ENCODE data around the gene CATSPERE.
"Not testable (repeated sequence)": the region's sequence is repeated elsewhere in the genome, so short reads cannot be mapped to it uniquely, and the experiment has no call there.

Gene CATSPERE

DNA sequence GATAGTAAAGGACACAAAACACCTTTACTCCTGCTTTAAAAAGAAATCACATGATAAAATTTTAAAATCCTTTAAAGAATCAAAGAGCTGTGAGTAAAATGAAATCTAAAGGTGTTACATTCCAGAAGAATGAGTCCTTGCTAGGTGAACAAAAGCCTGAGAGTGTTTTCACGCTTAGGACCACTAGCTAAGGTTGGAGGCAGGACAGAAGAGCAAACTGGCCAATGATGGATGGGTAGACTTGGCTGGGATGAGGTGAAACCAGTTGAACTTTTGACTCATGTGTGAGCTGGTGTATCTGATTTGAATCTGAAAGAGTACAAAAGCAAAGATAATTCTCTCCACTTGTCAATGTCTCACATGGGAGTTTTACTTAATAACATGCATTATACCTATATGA, 35.1 kb downstream of the CATSPERE start:
- Histone ChIP-seq H3K36me3 (ENCODE audit: control insufficient read depth in 4 of 4, insufficient read depth in 4 of 4, low read length in 3 of 4) (no peaks in the 10 kb centered on the region), H3K9me3 (ENCODE audit: control extremely low read depth in 1 of 5, control insufficient read depth in 4 of 5, insufficient read depth in 2 of 5, low read depth in 1 of 5, low read length in 4 of 5) (no peaks in the 10 kb centered on the region), H3K27me3 (replicated peaks in 2 of 5; ENCODE audit: control insufficient read depth in 4 of 5, insufficient read depth in 5 of 5, low read length in 4 of 5) (no peaks in the 10 kb centered on the region), H3K4me3 (ENCODE audit: control insufficient read depth in 1 of 7, extremely low read depth in 1 of 7, insufficient read depth in 4 of 7, low read depth in 2 of 7, low read length in 6 of 7) (no peak overlapping the region), H3K4me1 (ENCODE audit: control extremely low read depth in 1 of 4, control insufficient read depth in 4 of 4, insufficient read depth in 4 of 4, low read length in 3 of 4) (no peaks in the 10 kb centered on the region), H3K27ac (ENCODE audit: insufficient read depth in 1 of 2, low read depth in 1 of 2, low read length in 2 of 2, poor library complexity in 1 of 2, severe bottlenecking in 2 of 2) (no peak overlapping the region)
- no peak for DNase-seq
- POLR2A ChIA-PET = no interaction called here
- CTCF ChIA-PET = no interaction called here
- 100% methylated on average over 1 of the region's 1 CpG for WGBS (ENCODE audit: insufficient coverage)

DNA sequence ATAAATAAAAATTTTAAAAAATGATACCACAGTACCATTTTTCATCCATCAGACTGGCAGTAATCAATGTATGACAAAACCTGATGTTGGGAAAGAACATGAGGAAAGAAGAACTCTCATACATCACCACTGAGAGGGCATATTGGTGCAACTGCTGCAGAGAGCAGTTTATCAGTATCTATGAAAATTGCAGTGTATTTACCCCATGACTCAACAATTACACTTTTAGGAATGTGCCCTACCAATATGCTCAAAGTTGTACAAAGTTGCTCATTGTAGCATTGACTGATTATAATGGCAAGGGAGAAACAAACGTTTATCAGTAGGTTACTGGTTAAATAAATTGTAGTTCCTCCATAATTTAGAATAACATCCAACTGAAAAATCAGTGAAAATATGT, 36.7 kb downstream of the CATSPERE start:
- H3K9me3 ChIP-seq (ENCODE audit: control extremely low read depth in 1 of 5, control insufficient read depth in 4 of 5, insufficient read depth in 2 of 5, low read depth in 1 of 5, low read length in 4 of 5) = peaks cover 0 to 2% (median 0%) of the 10 kb centered on the region in 5 experiments
- no peak overlapping the region for H3K27ac ChIP-seq (ENCODE audit: insufficient read depth in 1 of 2, low read depth in 1 of 2, low read length in 2 of 2, poor library complexity in 1 of 2, severe bottlenecking in 2 of 2)
- H3K4me1 ChIP-seq (ENCODE audit: control extremely low read depth in 1 of 4, control insufficient read depth in 4 of 4, insufficient read depth in 4 of 4, low read length in 3 of 4) = no peaks in the 10 kb centered on the region
- no peaks in the 10 kb centered on the region for H3K27me3 ChIP-seq (replicated peaks in 2 of 5; ENCODE audit: control insufficient read depth in 4 of 5, insufficient read depth in 5 of 5, low read length in 4 of 5)
- POLR2A ChIA-PET = no interaction called here
- no peaks in the 10 kb centered on the region for H3K36me3 ChIP-seq (ENCODE audit: control insufficient read depth in 4 of 4, insufficient read depth in 4 of 4, low read length in 3 of 4)
- CTCF ChIA-PET = no interaction called here
- no CpG with 5 or more reads among the region's 1 CpG for WGBS (ENCODE audit: insufficient coverage)
- no peak for DNase-seq
- H3K4me3 ChIP-seq (ENCODE audit: control insufficient read depth in 1 of 7, extremely low read depth in 1 of 7, insufficient read depth in 4 of 7, low read depth in 2 of 7, low read length in 6 of 7) = no peak overlapping the region

DNA sequence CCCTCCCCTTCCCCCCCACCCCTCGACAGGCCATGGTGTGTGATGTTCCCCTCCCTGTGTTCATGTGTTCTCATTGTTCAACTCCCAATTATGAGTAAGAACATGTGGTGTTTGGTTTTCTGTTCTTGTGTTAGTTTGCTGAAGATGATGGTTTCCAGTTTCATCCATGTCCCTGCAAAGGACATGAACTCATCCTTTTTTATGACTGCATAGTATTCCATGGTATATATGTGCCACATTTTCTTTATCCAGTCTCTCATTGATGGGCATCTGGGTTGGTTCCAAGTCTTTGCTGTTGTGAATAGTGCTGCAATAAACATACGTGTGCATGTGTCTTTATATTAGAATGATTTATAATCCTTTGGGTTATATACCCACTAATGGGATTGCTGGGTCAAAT, 38.4 kb downstream of the CATSPERE start:
- H3K36me3 ChIP-seq (ENCODE audit: control insufficient read depth in 4 of 4, insufficient read depth in 4 of 4, low read length in 3 of 4); DNase-seq; POLR2A ChIA-PET; H3K27ac ChIP-seq (ENCODE audit: insufficient read depth in 1 of 2, low read depth in 1 of 2, low read length in 2 of 2, poor library complexity in 1 of 2, severe bottlenecking in 2 of 2); H3K9me3 ChIP-seq (ENCODE audit: control extremely low read depth in 1 of 5, control insufficient read depth in 4 of 5, insufficient read depth in 2 of 5, low read depth in 1 of 5, low read length in 4 of 5); H3K4me1 ChIP-seq (ENCODE audit: control extremely low read depth in 1 of 4, control insufficient read depth in 4 of 4, insufficient read depth in 4 of 4, low read length in 3 of 4); H3K27me3 ChIP-seq (replicated peaks in 2 of 5; ENCODE audit: control insufficient read depth in 4 of 5, insufficient read depth in 5 of 5, low read length in 4 of 5); CTCF ChIA-PET; H3K4me3 ChIP-seq (ENCODE audit: control insufficient read depth in 1 of 7, extremely low read depth in 1 of 7, insufficient read depth in 4 of 7, low read depth in 2 of 7, low read length in 6 of 7): not testable (repeated sequence)
- WGBS (ENCODE audit: insufficient coverage) = no CpG with 5 or more reads among the region's 2 CpGs

DNA sequence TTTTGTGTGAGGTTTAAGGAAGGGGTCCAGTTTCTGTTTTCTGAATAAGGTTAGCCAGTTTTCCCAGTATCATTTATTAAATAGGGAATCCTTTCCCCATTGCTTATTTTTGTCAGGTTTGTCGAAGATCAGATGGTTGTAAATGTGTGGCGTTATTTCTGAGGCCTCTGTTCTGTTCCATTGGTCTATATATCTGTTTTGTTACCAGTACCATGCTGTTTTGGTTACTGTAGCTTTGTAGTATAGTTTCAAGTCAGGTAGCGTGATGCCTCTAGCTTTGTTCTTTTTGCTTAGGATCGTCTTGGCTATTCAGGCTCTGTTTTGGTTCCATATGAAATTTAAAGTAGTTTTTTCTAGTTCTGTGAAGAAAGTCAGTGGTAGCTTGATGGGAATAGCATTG, 39.4 kb downstream of the CATSPERE start:
- POLR2A ChIA-PET; H3K27ac ChIP-seq (ENCODE audit: insufficient read depth in 1 of 2, low read depth in 1 of 2, low read length in 2 of 2, poor library complexity in 1 of 2, severe bottlenecking in 2 of 2); H3K27me3 ChIP-seq (replicated peaks in 2 of 5; ENCODE audit: control insufficient read depth in 4 of 5, insufficient read depth in 5 of 5, low read length in 4 of 5); H3K4me3 ChIP-seq (ENCODE audit: control insufficient read depth in 1 of 7, extremely low read depth in 1 of 7, insufficient read depth in 4 of 7, low read depth in 2 of 7, low read length in 6 of 7); H3K9me3 ChIP-seq (ENCODE audit: control extremely low read depth in 1 of 5, control insufficient read depth in 4 of 5, insufficient read depth in 2 of 5, low read depth in 1 of 5, low read length in 4 of 5); H3K4me1 ChIP-seq (ENCODE audit: control extremely low read depth in 1 of 4, control insufficient read depth in 4 of 4, insufficient read depth in 4 of 4, low read length in 3 of 4); H3K36me3 ChIP-seq (ENCODE audit: control insufficient read depth in 4 of 4, insufficient read depth in 4 of 4, low read length in 3 of 4); CTCF ChIA-PET; DNase-seq: not testable (repeated sequence)
- WGBS (ENCODE audit: insufficient coverage) = 86% methylated on average over 2 of the region's 4 CpGs

DNA sequence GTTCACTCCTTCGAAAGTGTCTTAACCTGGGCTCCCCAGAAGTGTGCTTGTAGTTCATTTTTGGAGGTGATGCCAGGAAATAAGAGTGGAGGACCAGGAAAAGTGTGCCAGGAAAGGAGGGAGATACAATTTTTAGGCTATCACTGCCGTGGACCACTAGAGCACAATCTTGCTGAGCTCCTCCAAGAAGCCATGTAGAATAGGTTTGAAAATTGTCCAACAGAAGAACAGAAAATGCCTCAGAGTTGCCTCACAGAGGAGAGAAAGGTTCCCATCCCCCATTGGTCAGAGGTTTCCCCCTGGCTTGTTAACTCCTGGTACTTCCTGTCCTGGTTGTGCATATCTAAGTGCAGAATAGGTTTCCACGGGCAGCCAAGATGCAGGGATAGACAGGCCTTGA, 41.6 kb downstream of the CATSPERE start:
- 77% methylated on average over 3 of the region's 3 CpGs for WGBS (ENCODE audit: insufficient coverage)
- Histone ChIP-seq H3K27ac (ENCODE audit: insufficient read depth in 1 of 2, low read depth in 1 of 2, low read length in 2 of 2, poor library complexity in 1 of 2, severe bottlenecking in 2 of 2) (no peak overlapping the region), H3K9me3 (ENCODE audit: control extremely low read depth in 1 of 5, control insufficient read depth in 4 of 5, insufficient read depth in 2 of 5, low read depth in 1 of 5, low read length in 4 of 5) (peaks cover 0 to 3% (median 0%) of the 10 kb centered on the region in 5 experiments), H3K27me3 (replicated peaks in 2 of 5; ENCODE audit: control insufficient read depth in 4 of 5, insufficient read depth in 5 of 5, low read length in 4 of 5) (no peaks in the 10 kb centered on the region), H3K4me3 (ENCODE audit: control insufficient read depth in 1 of 7, extremely low read depth in 1 of 7, insufficient read depth in 4 of 7, low read depth in 2 of 7, low read length in 6 of 7) (no peak overlapping the region), H3K4me1 (ENCODE audit: control extremely low read depth in 1 of 4, control insufficient read depth in 4 of 4, insufficient read depth in 4 of 4, low read length in 3 of 4) (no peaks in the 10 kb centered on the region), H3K36me3 (ENCODE audit: control insufficient read depth in 4 of 4, insufficient read depth in 4 of 4, low read length in 3 of 4) (no peaks in the 10 kb centered on the region)
- DNase-seq = no peak
- ChIA-PET CTCF (no interaction called here), POLR2A (no interaction called here)

DNA sequence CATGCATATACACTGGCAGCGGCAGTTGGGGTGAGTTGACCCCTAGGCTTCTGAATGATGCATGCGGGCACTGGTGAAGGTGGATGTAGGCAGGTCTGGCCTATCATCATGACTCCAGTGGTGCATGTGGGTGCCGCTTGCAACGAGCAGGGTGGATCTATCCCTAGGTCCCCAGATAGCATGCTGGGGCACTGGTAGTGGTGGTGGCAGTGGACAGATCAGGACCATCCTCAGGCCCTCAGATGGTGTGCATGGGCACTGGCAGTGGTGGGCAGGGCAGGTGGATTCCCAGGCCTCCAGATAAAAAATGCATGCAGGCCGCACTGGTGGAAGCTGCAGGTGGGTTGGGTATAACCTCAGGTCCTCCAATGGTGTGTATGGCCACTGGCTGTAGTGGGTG, 52.4 kb downstream of the CATSPERE start:
- DNase-seq = no peak
- 100% methylated on average over 5 of the region's 5 CpGs for WGBS (ENCODE audit: insufficient coverage)
- no peak overlapping the region for H3K27ac ChIP-seq (ENCODE audit: insufficient read depth in 1 of 2, low read depth in 1 of 2, low read length in 2 of 2, poor library complexity in 1 of 2, severe bottlenecking in 2 of 2)
- H3K4me3 ChIP-seq (ENCODE audit: control insufficient read depth in 1 of 7, extremely low read depth in 1 of 7, insufficient read depth in 4 of 7, low read depth in 2 of 7, low read length in 6 of 7) = no peak overlapping the region
- H3K9me3 ChIP-seq (ENCODE audit: control extremely low read depth in 1 of 5, control insufficient read depth in 4 of 5, insufficient read depth in 2 of 5, low read depth in 1 of 5, low read length in 4 of 5) = peaks cover 0 to 17% (median 8%) of the 10 kb centered on the region in 5 experiments
- H3K36me3 ChIP-seq (ENCODE audit: control insufficient read depth in 4 of 4, insufficient read depth in 4 of 4, low read length in 3 of 4) = no peaks in the 10 kb centered on the region
- CTCF ChIA-PET = no interaction called here
- POLR2A ChIA-PET = no interaction called here
- H3K27me3 ChIP-seq (replicated peaks in 2 of 5; ENCODE audit: control insufficient read depth in 4 of 5, insufficient read depth in 5 of 5, low read length in 4 of 5) = no peaks in the 10 kb centered on the region
- H3K4me1 ChIP-seq (ENCODE audit: control extremely low read depth in 1 of 4, control insufficient read depth in 4 of 4, insufficient read depth in 4 of 4, low read length in 3 of 4) = no peaks in the 10 kb centered on the region

DNA sequence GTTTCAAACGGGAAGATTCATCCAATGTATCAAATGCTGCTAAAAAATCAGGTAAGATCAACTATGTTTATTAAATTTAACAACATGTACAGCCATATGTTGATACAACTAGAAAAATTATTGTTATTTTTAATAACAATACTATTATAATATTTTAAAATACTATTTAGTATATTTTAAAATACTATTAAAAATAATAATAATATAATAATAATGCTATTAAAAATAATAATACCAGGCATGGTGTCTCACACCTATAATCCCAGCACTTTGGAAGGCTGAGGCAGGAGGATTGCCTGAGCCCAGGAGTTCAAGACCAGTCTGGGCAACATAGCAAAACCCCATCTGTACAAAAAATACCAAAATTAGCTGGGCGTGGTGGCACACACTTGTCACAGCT, 54.6 kb downstream of the CATSPERE start:
- Histone ChIP-seq H3K9me3 (ENCODE audit: control extremely low read depth in 1 of 5, control insufficient read depth in 4 of 5, insufficient read depth in 2 of 5, low read depth in 1 of 5, low read length in 4 of 5) (peaks cover 0 to 17% (median 8%) of the 10 kb centered on the region in 5 experiments), H3K27me3 (replicated peaks in 2 of 5; ENCODE audit: control insufficient read depth in 4 of 5, insufficient read depth in 5 of 5, low read length in 4 of 5) (no peaks in the 10 kb centered on the region), H3K4me1 (ENCODE audit: control extremely low read depth in 1 of 4, control insufficient read depth in 4 of 4, insufficient read depth in 4 of 4, low read length in 3 of 4) (no peaks in the 10 kb centered on the region), H3K36me3 (ENCODE audit: control insufficient read depth in 4 of 4, insufficient read depth in 4 of 4, low read length in 3 of 4) (no peaks in the 10 kb centered on the region), H3K4me3 (ENCODE audit: control insufficient read depth in 1 of 7, extremely low read depth in 1 of 7, insufficient read depth in 4 of 7, low read depth in 2 of 7, low read length in 6 of 7) (no peak overlapping the region), H3K27ac (ENCODE audit: insufficient read depth in 1 of 2, low read depth in 1 of 2, low read length in 2 of 2, poor library complexity in 1 of 2, severe bottlenecking in 2 of 2) (no peak overlapping the region)
- ChIA-PET POLR2A (interaction anchor here (0.6 kb wide), 1 partner anchor 258 kb away, joined by 3 read pairs; no protein-coding TSS in a partner anchor), CTCF (no interaction called here)
- no peak for DNase-seq
- WGBS (ENCODE audit: insufficient coverage) = no CpG with 5 or more reads among the region's 2 CpGs
